HEK293 (cell line): Measurements from ENCODE around the gene HK3.

Experiments used
- CTCF ChIA-PET: fragments of 350-600 bp; formaldehyde crosslinking; extraction: SDS; loops from one replicate; lab custom pipeline; 2021; ENCODE audit warnings: antibody characterized with exemption; lab: Yijun Ruan, JAX
- POLR2A ChIA-PET: fragments of 300-600 bp; formaldehyde crosslinking; extraction: SDS; loops from one replicate; lab custom pipeline; 2020; ENCODE audit warnings: antibody characterized with exemption, inconsistent platforms; lab: Yijun Ruan, JAX
- H3K27ac ChIP-seq: fragments of 200-500 bp; sonication (Bioruptor generic); 2 replicates; pipeline ENCODE4 v1.5.1; 2014; ENCODE audit warnings: low read depth, low read length, control low read depth, inconsistent platforms; ENCODE audit errors: extremely low read depth
- H3K36me3 ChIP-seq, 2 experiments: fragments of 200-500 bp in 1 of 2; sonication (Bioruptor generic) in 1 of 2; 1 replicate in 1 of 2; 2 replicates in 1 of 2; pipeline ENCODE4 v1.5.1; 2014 to 2017; ENCODE audit warnings: inconsistent platforms in 2 of 2, low read length in 2 of 2; ENCODE audit not compliant: control insufficient read depth in 2 of 2, insufficient read depth in 1 of 2
- H3K4me1 ChIP-seq: fragments of 200-500 bp; sonication (Bioruptor generic); 2 replicates; pipeline ENCODE4 v1.5.1; 2014; ENCODE audit warnings: mild to moderate bottlenecking, low read length, inconsistent platforms; ENCODE audit not compliant: control insufficient read depth, insufficient read depth
- H3K4me3 ChIP-seq: 2 replicates; pipeline ENCODE4 v1.5.1; 2011; ENCODE audit warnings: low read depth, mild to moderate bottlenecking, control low read depth, low read length, moderate library complexity
- H3K9me3 ChIP-seq: fragments of 200-500 bp; sonication (Bioruptor generic); 2 replicates; pipeline ENCODE4 v1.5.1; 2014; ENCODE audit warnings: low read depth, low read length, inconsistent platforms; ENCODE audit not compliant: control insufficient read depth, insufficient read depth
- BCL11B ChIP-seq: fragments of 450-650 bp; formaldehyde crosslinking; IDR thresholded peaks from 2 replicates; pipeline ENCODE4 v1.5.1; 2016; ENCODE audit warnings: low read depth, missing biosample characterization, missing genetic modification characterization
- CTCF ChIP-seq: fragments of 450-650 bp; formaldehyde crosslinking; IDR thresholded peaks from 2 replicates; pipeline ENCODE4 v1.5.1; 2016; ENCODE audit warnings: missing biosample characterization, missing genetic modification characterization
- EGR2 ChIP-seq: fragments of 450-650 bp; formaldehyde crosslinking; IDR thresholded peaks from 2 replicates; pipeline ENCODE4 v1.5.1; 2016; ENCODE audit warnings: low read depth, missing biosample characterization, missing genetic modification characterization
- HOXC10 ChIP-seq: sonication (generic); formaldehyde crosslinking; IDR thresholded peaks from 2 replicates; pipeline ENCODE4 v1.8.1; 2023; ENCODE audit warnings: mild to moderate bottlenecking, missing genetic modification reagents
- IKZF3 ChIP-seq: fragments of 450-650 bp; IDR thresholded peaks from 2 replicates; pipeline ENCODE4 v1.5.0; 2018; ENCODE audit warnings: missing biosample characterization, mild to moderate bottlenecking, missing genetic modification characterization, moderate library complexity
- KLF10 ChIP-seq: fragments of 450-650 bp; IDR thresholded peaks from 2 replicates; pipeline ENCODE4 v1.5.1; 2018; ENCODE audit warnings: missing biosample characterization, mild to moderate bottlenecking, missing genetic modification characterization
- KLF8 ChIP-seq: fragments of 450-650 bp; formaldehyde crosslinking; IDR thresholded peaks from 2 replicates; pipeline ENCODE4 v1.5.1; 2016; ENCODE audit warnings: missing biosample characterization, missing genetic modification characterization
- PRDM1 ChIP-seq: fragments of 450-650 bp; formaldehyde crosslinking; IDR thresholded peaks from 2 replicates; pipeline ENCODE4; 2016; ENCODE audit warnings: missing biosample characterization, missing genetic modification characterization
- PRDM4 ChIP-seq: fragments of 450-650 bp; formaldehyde crosslinking; IDR thresholded peaks from 2 replicates; pipeline ENCODE4 v1.5.1; 2017; ENCODE audit warnings: missing biosample characterization, missing genetic modification characterization
- SALL2 ChIP-seq: fragments of 450-650 bp; formaldehyde crosslinking; IDR thresholded peaks from 2 replicates; pipeline ENCODE4 v1.5.0; 2017; ENCODE audit warnings: missing biosample characterization, mild to moderate bottlenecking, missing genetic modification characterization, borderline replicate concordance
- SCRT1 ChIP-seq: fragments of 450-650 bp; formaldehyde crosslinking; IDR thresholded peaks from 2 replicates; pipeline ENCODE4 v1.5.1; 2016; ENCODE audit warnings: missing biosample characterization, missing genetic modification characterization, borderline replicate concordance
- ZBTB1 ChIP-seq: fragments of 450-650 bp; formaldehyde crosslinking; IDR thresholded peaks from 2 replicates; pipeline ENCODE4 v1.5.1; 2016; ENCODE audit warnings: missing biosample characterization, missing genetic modification characterization
- ZBTB17 ChIP-seq: fragments of 450-650 bp; formaldehyde crosslinking; IDR thresholded peaks from 2 replicates; pipeline ENCODE4 v1.5.1; 2016; ENCODE audit warnings: missing biosample characterization, missing genetic modification characterization
- ZNF10 ChIP-seq: fragments of 450-650 bp; formaldehyde crosslinking; IDR thresholded peaks from 2 replicates; pipeline ENCODE4 v1.5.1; 2017; ENCODE audit warnings: missing biosample characterization, missing genetic modification characterization
- ZNF121 ChIP-seq: fragments of 450-650 bp; formaldehyde crosslinking; IDR thresholded peaks from 2 replicates; pipeline ENCODE4 v1.5.1; 2016; ENCODE audit warnings: missing biosample characterization, missing genetic modification characterization
- ZNF140 ChIP-seq: fragments of 450-650 bp; formaldehyde crosslinking; IDR thresholded peaks from 2 replicates; pipeline ENCODE4 v1.5.1; 2016; ENCODE audit warnings: missing biosample characterization, missing genetic modification characterization
- ZNF155 ChIP-seq: fragments of 450-650 bp; formaldehyde crosslinking; IDR thresholded peaks from 2 replicates; pipeline ENCODE4 v1.5.1; 2016; ENCODE audit warnings: missing biosample characterization, missing genetic modification characterization
- ZNF280D ChIP-seq: fragments of 450-650 bp; formaldehyde crosslinking; IDR thresholded peaks from 2 replicates; pipeline ENCODE4 v1.5.1; 2016; ENCODE audit warnings: missing biosample characterization, missing genetic modification characterization
- ZNF544 ChIP-seq: fragments of 450-650 bp; formaldehyde crosslinking; IDR thresholded peaks from 2 replicates; pipeline ENCODE4 v1.5.0; 2017; ENCODE audit warnings: missing biosample characterization, missing genetic modification characterization
- ZNF560 ChIP-seq: fragments of 450-650 bp; formaldehyde crosslinking; IDR thresholded peaks from 2 replicates; pipeline ENCODE4 v1.5.1; 2017; ENCODE audit warnings: missing biosample characterization, missing genetic modification characterization, borderline replicate concordance
- ZNF596 ChIP-seq: fragments of 450-650 bp; IDR thresholded peaks from 2 replicates; pipeline ENCODE4 v1.5.0; 2018; ENCODE audit warnings: missing biosample characterization, mild to moderate bottlenecking, missing genetic modification characterization, moderate library complexity
- ZNF600 ChIP-seq: fragments of 450-650 bp; formaldehyde crosslinking; IDR thresholded peaks from 2 replicates; pipeline ENCODE4 v1.5.1; 2016; ENCODE audit warnings: missing biosample characterization, missing genetic modification characterization
- ZNF704 ChIP-seq: fragments of 450-650 bp; formaldehyde crosslinking; IDR thresholded peaks from 2 replicates; pipeline ENCODE4 v1.5.1; 2016; ENCODE audit warnings: missing biosample characterization, missing genetic modification characterization
- ZNF776 ChIP-seq: fragments of 450-650 bp; formaldehyde crosslinking; IDR thresholded peaks from 2 replicates; pipeline ENCODE4 v1.5.0; 2017; ENCODE audit warnings: missing biosample characterization, missing genetic modification characterization, borderline replicate concordance
- ZNF792 ChIP-seq: fragments of 450-650 bp; formaldehyde crosslinking; IDR thresholded peaks from 2 replicates; pipeline ENCODE4 v1.5.1; 2016; ENCODE audit warnings: missing biosample characterization, missing genetic modification characterization

Gene HK3

GRCh38 chr5:176943816-176944215 lies 44.7 kb upstream of the HK3 start (continued):
- TF ChIP-seq PRDM4 (tag by site-specific recombination) (no peak), ZNF544 (tag by site-specific recombination) (no peak), ZNF596 (tag by site-specific recombination) (no peak), KLF8 (no peak), ZBTB1 (no peak), HOXC10 (CRISPR knock-in tag) (no peak), ZNF280D (tag by site-specific recombination) (no peak), ZNF10 (tag by site-specific recombination) (no peak), ZNF704 (tag by site-specific recombination) (no peak)

GRCh38 chr5:176941951-176942350 lies 42.8 kb upstream of the HK3 start:
- Histone ChIP-seq H3K4me1 (no peaks in the 10 kb centered on the region), H3K9me3 (no peaks in the 10 kb centered on the region), H3K36me3 (peaks cover 36 to 82% of the 10 kb centered on the region in 2 experiments), H3K4me3 (no peak overlapping the region), H3K27ac (no peak overlapping the region)
- ChIA-PET POLR2A (no interaction called here), CTCF (no interaction called here)
- TF ChIP-seq ZNF600 (no peak), CTCF (tag by site-specific recombination) (no peak), EGR2 (no peak), SALL2 (tag by site-specific recombination) (no peak), ZNF280D (tag by site-specific recombination) (no peak), PRDM1 (tag by site-specific recombination) (no peak), ZNF121 (tag by site-specific recombination) (no peak), ZNF155 (tag by site-specific recombination) (no peak), ZNF776 (tag by site-specific recombination) (no peak), ZBTB17 (tag by site-specific recombination) (no peak), BCL11B (tag by site-specific recombination) (no peak), KLF10 (tag by site-specific recombination) (no peak), ZNF560 (no peak), IKZF3 (tag by site-specific recombination) (no peak), ZNF140 (tag by site-specific recombination) (no peak), ZNF792 (tag by site-specific recombination) (no peak), ZNF544 (tag by site-specific recombination) (no peak), SCRT1 (tag by site-specific recombination) (no peak)
